Activated CD4-positive, CD25-positive, alpha-beta regulatory T cell (primary cell): ENCODE measurements around the gene KIF21B.

Experiments used
- DNase-seq, 4 experiments: peaks; one replicate each; lab custom pipeline; 2025; lab: John Stamatoyannopoulos, UW

KIF21B gene

DNA sequence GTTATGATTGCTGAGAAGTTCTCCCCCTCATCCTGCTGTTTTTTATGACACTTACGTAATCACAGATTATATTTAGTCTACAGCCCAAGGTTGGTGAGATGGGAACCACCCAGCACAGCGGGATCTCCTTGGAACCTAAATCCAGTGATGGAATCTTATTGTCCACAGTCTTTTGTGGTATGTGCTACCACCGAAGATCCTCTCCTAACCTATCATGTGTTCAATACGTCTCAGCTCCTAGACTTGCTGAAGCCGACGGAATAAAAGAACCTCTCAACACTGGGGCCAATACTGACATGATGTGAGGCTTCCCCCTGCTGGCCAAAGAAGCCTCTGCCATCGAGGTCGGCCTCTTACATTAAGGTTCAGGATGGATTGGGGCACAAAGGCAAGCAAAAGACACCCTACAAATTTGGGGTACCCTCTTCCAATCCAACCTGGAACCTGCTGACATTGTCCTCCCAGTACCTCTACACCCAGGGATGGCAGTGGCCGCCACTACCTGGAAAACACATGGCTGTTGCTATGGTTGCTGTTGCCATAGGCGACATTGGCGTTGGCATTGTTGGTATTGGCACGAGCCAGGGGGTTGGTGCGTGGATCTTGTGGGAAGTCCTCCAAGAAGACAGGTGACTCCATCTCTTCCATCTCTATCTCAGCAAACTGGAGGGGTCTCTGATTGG lies 19.4 kb upstream of the KIF21B start:
- DNase-seq: peak; percentile 19 to 53 (median 42)

DNA sequence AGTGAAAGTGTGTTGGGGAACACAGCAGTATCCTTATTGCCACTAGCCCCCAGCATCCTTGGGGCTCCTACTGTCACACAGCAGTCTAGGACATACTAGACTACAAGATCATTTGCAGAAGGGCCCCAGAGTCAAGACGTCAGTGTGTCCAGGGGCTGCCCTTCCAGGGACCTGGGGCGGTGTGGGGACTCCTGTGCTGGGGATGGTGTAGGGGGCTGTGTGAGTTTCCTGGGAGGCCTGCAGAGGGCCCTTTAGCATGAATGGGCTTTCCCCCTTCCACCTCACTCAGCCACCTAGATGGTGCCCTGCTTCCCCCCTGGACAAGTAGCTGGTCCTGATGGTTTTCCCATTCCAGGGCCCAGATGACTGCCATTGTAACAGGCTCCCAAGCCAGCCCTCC lies 17.5 kb upstream of the KIF21B start:
- no peak for DNase-seq

DNA sequence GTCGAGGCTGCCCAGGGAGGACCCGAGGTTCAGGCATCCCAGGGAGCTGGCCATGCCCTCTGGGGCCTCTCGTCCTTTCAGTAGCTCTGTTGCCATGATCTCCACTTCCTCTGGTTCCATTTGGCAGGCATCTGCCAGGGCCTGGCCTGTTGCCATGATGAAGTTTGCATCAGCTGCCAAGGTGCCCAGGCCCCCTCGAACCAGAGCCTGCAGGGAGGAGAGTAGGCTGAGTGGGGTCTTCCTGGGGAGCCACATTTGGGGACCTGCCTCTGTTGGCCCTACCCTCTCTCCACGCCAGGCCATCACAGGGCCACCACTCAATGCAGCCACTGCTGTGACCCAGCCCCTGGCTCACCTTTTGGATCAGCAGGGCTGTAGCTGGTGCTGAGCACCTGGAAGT lies 16.4 kb upstream of the KIF21B start:
- DNase-seq: no peak

DNA sequence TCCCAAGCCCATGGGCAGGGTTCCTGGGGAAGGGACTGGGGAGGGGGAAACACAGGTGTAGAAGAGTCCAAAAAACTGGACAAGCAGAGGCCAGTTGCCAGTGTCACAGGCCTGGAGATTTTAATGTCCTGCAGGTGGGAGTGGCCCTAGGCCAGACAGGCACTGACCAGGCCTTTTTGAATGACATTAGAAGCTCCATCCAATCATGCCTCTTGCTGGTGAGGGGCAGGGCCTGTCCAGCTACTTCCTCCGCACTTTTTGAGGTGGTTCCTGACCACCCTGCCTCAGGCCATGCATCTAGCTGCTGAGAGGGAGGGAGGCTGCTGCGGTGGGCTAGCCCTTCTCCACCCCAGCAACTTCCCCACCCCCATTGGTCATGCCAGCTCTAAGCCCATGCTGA lies 15.9 kb upstream of the KIF21B start:
- DNase-seq: no peak

DNA sequence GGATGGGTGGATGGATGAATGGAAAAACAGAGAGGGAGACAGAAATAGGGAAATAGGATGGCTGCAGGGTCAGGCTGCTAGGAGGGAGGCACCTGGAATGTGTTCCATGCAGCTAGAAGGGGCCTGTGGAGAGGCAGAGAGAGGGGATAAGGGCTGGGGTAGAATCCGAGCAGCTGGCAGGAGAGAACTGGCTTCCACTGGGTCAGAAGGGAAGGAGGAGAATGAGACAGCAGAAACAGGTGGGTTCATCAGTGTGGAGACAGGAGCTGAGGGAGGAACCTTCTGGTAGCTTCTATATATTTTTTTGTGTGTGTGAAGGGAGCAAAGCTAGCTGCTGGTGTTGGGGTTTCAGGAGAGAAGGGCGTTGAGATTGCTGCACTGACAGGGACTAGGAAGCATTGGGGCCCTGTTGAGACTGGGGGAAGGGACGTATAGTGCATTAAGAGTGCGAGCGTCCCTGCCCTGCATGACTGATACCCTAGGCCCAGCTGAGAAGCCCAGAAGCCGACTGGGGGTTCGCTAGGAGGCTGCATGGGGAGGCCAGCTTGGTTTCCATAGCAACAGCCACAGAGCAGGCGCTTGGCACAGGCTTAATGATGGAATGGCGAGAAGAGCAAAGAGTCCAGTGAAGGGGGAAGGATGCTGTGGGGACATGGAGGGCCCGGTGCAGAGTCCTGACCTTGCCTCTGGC lies 14.8 kb upstream of the KIF21B start:
- no peak for DNase-seq

DNA sequence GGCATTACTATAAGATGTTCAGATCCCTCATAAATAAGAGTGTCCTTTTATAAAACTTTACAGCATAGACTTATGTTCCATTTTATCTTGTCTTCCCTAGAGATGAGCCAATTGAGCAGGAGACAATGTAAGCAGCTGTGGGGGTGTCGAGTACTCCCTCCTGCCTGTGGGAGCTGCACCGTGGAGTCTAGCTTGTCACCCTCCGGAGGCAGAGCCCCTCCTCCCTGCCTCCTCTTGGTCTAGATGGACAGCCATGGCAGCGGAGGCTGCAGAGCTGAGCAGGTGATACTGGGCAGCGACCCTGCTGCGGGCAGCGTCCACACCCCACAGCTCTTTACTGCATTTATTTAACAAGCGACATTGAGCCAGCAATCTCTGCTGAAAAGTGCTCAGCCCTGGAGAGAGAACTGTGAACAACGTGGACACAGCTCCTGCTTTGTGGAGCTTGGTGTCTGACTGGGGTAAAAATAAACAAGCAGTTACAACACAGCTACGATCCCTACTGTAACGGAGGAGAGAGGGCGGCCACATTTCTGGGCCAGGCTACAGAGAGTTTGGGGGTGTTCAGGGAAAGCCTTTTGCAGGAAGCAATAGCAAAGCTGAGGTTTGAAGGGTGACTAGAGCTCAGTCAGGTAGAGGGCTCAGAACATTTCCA lies 12.8 kb upstream of the KIF21B start:
- no peak for DNase-seq

DNA sequence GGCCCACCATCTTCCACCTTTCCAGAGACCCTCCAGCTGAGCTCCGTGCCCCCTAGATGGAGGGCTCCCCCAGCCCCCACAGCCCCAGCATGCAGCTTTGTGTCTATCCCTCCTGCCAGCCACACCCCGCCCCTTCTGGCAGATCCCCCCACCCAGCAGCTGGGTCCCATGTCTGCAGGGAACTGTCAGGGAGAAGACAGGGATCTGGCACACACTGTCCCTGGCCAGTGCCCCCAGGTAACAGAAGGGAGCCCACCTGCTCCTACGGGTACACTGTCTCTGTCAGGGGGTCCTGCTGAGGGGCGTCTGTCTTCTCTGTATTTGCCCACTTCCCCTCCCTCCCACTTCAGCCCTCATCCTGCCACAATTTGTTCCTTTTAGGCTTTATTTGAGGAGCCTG lies 11.2 kb upstream of the KIF21B start:
- no peak for DNase-seq

DNA sequence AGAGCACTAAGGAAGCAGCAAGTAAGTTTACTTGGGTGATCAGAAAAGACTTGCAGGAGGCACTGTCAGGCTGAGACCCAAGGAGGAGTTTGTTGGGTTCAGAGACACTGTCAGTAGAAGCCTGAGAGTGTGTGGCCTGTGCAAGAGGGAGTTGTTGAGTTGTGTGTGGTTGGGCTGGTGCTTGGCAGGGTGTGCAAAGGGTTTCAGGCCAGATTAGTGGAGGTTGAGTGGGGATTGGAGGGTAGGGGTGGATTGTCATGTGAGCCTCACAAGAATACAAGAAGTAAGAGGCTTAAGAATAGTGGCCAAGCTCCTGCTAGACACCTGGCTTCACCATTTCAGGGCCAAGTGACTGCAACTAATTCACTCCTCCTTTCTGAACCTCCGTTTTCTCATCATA lies 8.9 kb upstream of the KIF21B start:
- no peak for DNase-seq

DNA sequence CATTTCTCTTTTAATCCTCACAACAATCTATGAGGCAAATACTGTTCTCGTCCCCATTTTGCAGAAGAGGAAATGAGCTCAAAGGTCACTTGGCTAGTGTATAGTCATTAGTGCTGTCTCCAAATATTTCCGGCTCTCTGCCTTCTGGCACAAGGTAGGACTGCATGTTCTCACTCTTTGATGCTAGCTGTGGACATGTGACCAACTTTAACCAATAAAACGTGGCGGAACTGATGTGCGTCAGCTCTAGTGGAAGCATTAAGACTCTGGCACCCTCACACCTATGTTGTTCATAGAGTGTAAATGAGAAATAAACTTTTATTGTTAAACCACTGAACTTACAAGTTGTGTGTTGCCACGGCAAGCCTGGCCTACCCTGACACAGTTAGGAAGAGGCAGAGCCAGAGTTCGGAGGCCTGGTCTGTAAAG lies 5.0 kb upstream of the KIF21B start:
- DNase-seq: no peak

DNA sequence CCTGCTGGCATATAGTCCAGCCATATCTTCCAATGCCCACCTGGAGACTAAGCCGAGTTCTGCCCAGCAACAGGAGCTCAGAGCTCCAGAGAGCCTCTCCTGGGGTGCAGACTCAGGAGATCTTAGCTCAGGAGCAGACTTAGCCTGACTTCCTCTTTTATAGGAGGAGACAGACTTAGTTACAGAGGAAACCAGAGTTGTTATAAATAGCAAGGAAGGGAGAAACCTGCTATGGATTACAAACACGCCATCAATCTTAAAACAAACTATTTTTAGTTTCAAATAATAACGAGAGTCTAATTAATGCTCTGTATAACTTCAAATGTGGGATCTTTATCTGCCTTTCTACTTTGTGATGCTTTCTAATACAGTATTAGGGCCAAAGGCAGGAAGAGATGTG lies 3.3 kb upstream of the KIF21B start:
- no peak for DNase-seq

DNA sequence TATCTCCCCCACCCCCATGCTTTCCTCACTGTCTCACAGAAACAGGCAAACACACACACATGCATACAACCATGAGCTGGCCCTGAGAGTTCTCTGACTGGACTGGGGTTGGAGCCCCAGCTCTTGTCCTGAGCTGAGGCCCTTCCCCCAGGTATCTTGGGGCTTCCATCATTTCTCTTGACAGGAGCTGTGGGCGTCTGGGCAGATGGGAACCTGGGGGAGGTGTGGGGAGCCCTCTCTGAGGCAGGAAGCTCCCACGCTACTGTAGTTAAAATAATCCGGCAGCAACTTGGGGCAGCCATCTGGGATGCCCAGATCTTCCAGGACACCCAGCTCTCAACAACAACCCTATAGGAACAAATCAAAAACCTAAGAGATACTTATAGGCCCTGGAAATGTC lies 2.7 kb upstream of the KIF21B start:
- DNase-seq: no peak

DNA sequence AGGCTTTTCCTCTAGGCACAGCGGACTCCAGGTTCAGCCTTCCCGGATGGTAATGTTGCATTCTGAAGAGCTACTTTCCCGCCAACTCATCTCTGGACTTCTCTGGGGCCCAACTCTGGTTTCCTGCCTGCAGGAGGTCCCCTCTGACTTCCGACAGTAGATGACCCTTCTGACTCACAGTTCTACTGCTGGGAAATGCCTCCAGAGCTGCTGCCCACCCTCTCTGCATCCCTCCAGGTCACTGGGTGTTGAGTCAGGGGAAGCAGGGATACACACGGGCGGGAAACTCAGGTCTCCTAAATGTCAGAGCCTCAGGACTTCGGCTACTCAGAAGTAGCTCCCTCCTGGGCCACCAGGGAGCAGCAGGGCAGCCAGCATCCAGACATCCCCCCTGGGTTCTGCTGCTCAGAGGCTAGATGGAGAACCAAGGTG lies 2.1 kb upstream of the KIF21B start:
- DNase-seq: no peak

DNA sequence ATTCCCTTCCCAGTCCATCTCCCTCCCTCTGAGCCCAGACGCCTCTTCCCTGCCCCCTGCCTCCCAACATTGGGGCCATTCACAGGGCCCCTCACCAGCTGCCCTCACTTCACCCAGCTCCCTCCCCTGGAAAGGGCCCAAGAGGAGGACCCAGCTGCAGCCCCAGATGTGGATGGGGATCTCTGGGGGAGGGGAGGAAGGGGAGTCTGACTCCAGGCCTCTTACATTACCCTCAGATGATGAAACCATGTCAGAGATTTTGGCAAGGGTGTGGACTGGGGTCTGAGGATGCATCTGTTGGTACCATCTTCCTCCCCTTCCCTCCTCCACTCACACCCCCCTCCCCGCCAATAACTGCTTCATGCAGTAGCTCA lies 1.1 kb upstream of the KIF21B start:
- no peak for DNase-seq

DNA sequence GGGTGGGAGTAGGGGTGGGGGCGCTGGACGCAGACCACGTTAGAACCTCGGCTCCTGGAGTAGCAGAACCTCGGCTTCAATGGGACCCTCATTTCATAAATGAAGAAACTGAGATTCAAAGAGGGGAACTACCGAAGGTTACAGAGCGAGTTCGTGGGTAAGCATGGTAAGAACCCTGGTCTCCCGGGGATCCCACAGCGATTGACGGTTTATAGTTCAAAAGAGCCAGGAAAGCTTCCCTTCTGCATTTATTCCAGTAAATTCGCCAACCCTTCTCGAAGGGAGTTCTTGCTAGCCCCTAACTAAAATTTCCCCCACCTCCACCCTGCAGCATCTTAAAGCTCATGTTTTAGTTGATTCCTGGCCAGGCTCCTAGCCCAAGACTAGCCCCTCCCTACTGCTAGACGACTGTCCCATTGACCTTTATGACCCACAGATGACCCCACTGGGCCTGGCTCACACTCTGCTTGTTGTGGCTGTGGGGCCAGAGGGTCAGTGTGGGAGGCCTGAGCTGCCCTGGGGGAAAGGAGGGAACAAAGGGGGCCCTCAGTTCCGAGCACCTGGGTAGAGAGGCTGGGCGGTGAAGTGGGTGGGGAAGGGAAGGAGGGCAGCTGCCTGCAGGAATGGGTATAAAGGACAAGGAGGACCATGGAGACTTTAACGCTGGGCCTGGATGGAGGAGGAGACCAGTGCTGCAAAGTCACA lies 558 bp upstream of the KIF21B start:
- DNase-seq: no peak

DNA sequence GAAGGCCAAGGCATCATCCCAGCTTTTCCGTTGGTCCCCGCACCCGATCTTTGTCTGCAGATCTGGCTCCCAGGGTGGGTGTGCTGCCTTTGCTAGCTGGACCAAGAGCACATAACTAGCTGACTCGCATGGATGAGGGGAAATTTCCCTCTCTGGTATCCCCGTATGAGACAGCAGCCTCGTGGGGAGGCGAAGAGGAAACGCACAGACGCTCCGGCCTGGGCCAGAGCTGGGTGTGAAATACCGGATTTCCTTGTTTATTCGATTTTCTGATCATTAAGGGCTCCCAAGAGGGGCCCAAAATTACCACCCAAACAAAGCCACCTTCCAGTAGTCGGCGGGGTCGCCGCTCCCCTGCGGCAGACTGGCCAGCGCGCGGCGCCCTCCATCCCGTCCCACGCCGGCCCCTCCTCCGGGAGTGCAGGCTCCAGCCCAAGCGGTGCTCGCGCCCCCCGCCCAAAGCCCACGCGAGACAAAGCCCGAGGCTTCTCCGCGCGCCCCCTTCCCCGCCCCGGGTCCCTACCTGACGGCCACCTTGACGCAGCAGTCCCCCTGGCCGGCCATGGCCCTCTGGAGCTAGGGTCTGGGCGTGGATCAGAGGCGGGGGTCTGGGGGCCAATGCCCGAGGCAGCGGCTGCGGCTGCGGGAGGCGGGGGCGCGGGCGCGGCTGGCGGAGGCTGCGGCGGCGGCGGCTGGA lies 546 bp downstream of the KIF21B start:
- no peak for DNase-seq

DNA sequence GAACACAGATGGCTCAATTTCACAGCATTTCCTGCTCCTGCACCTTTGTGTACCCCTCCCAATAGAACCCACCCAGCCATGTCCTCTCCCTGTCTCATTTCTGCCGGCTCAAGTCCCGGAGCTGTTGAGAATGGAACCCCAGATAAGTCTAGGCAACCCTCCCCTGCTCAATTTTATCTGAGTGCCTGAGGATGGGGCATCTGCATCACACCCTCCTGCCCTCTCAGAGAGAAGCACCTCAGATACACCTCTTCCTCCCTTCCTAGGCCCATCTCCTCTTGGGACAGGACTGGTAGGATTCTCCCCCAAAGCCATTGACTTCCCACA lies 1.1 kb downstream of the KIF21B start:
- DNase-seq: no peak

DNA sequence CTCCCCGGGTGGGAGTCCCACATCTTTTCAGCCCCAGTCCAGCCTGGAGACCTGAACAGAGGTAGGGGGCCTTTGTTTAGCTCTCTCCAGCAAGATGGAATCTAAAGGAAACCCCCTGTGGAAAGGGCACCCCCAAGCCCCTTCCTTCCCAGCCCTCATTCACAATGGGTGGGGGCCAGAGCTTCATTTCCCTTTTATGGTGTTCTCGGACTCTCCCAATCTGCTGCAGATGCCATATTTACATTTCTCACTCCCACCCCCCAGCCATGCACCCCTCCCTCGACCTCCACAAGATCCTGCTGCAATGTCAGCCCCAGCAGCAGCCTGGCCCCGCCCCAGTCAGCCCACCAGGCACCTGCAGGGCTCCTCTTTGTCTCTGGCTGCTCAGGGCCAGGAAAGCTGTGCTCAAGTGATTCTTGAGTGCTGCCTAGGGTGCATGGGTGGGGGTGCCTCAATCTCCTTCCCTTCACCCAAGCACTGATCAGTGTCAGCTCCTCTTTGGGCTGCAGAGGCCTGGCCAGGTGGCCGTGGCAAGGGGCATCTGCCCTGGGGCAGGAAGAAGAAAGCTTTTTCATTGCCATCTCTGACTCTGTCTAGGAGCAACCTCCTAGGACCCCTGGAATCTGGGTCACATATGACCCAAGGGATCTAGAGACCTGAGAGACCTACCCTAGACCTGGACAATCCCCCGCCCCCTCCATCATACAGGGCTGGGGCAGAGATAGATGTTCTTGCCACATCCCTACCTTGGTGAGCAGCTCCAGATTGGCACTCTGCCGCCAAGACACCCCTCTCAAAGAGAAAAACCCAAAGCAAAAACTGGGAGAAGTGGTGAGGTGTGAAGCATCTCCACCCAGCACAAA lies 1.7 kb downstream of the KIF21B start:
- DNase-seq: no peak

DNA sequence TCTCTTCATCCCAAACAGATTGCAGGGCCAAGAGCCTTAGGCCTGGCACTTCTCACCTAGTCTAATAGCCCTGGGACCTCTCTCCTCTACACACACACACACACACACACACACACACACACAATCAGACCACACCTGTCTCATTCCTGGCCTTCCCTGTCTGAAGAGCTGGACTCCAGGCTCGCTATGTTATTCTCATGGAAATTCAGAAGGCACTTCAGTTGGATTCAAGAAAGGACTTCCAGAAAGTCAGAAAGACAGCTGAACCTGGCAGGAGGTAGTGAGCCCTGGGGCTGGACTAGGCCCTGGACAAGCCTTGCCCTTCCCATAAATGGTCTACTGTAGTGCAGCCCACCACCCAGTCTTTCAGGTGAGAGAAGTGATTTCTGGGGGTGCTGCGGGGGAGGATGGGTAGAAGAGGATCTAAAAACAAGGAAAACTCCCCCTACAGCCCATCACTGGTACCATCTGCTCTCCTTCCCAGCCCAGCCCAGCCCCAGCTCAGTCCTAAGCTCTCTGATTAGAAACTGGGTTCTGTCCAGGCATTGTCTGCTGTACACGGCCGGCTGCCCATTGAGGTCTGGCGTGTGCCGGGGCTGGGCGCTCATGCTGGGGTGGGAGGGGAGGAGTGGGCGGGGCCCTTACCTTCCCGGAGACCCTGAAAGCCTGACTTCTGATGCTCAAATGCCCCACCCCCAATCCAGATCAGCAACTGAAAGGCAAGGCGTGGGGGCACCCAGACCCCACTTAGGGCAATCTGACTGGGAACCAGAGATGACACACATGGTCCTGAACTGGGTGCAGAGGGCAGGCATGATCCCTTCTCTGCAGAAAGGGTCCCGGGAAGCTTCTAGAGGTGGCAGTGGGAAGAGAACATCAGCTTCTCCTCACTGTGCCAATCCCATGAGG lies 2.5 kb downstream of the KIF21B start:
- DNase-seq: no peak

DNA sequence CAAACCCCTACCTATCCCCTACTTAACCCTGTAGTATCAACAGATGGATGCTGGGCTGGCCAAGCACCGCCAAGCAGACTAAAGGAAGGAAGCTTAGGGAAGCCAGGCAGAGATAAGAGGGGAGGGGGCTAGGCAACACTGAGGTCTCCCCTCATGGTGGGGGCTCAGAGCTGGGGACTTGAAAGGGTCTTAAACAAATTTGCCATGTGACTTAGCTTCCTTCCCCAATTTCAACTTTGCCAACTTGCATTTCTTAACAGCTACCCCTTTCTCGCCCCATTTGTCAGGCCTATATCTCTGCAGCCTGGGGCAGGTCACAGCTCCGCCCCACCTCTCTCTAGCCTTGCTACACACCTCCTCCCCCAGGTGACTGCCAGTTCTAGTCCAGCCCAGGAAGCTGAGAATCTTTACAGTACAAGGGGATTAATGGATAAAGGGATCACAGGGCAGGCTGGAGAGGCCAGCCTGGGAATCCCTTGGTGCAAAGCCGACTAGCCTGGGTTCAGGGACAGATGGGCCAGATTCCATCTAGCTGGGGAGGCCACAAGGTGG lies 3.4 kb downstream of the KIF21B start:
- DNase-seq: no peak
